HFFc6 (cell line): ENCODE results near the gene TAF10. TPM values are rescaled to one million over a fixed set of nuclear protein-coding genes. Genes with fewer than 3 reads are reported as not detected.

Source experiments
- DNase-seq: peaks from one replicate; pipeline ENCODE4 v3.0.0-alpha.2; 2018
- H3K27ac Mint-ChIP-seq: 2 replicates; pipeline ENCODE4 v1.8.0; 2020; ENCODE audit warnings: mild to moderate bottlenecking, mixed read lengths
- H3K27me3 Mint-ChIP-seq: 2 replicates; pipeline ENCODE4 v1.8.0; 2021; ENCODE audit warnings: mild to moderate bottlenecking, moderate library complexity, mixed read lengths; ENCODE audit not compliant: insufficient read depth
- H3K36me3 Mint-ChIP-seq: 2 replicates; pipeline ENCODE4 v1.8.0; 2021; ENCODE audit warnings: low read depth, mixed read lengths
- H3K4me1 Mint-ChIP-seq: 2 replicates; pipeline ENCODE4 v1.8.0; 2020; ENCODE audit warnings: low read depth, mixed read lengths
- H3K4me3 Mint-ChIP-seq: 2 replicates; pipeline ENCODE4 v1.8.0; 2020; ENCODE audit warnings: mild to moderate bottlenecking, moderate library complexity, mixed read lengths
- H3K9me3 Mint-ChIP-seq: 2 replicates; pipeline ENCODE4 v1.8.0; 2020; ENCODE audit warnings: mild to moderate bottlenecking, mixed read lengths
- CTCF ChIP-seq: fragments of 200-600 bp; sonication (generic); IDR thresholded peaks from 2 replicates; pipeline ENCODE4 v1.5.0; 2021; ENCODE audit warnings: antibody characterized with exemption, mild to moderate bottlenecking
- total RNA-seq, 6 experiments: library from RNA; stranded (reverse); fragmentation: NEBNext Ultra II Directional; extraction: Animal tissue kit (Norgen Biotek cat#: 25700); gene quantifications; 2 replicates in 1 of 6; 3 replicates in 5 of 6; pipeline ENCODE4 v1.2.3, GENCODE V29; 2021

TAF10 gene
- total RNA-seq, 6 experiments from 2014 or later, result 148 to 205 (median 192) TPM

GRCh38 chr11:6640036-6640984 lies 28.3 kb upstream of the TAF10 start:
- DNase-seq, result no peak
- no peaks in the 10 kb centered on the region for H3K36me3 Mint-ChIP-seq
- no peak overlapping the region for H3K4me3 Mint-ChIP-seq
- TF ChIP-seq CTCF, result no peak
- no peaks in the 10 kb centered on the region for H3K4me1 Mint-ChIP-seq
- no peak overlapping the region for H3K27ac Mint-ChIP-seq
- H3K9me3 Mint-ChIP-seq, result no peaks in the 10 kb centered on the region
- H3K27me3 Mint-ChIP-seq, result no peaks in the 10 kb centered on the region

- H3K9me3 Mint-ChIP-seq, result no peaks in the 10 kb centered on the region
- H3K27ac Mint-ChIP-seq, result no peak overlapping the region
- H3K36me3 Mint-ChIP-seq, result no peaks in the 10 kb centered on the region
- no peak overlapping the region for H3K4me3 Mint-ChIP-seq
- TF ChIP-seq CTCF, result no peak
- H3K4me1 Mint-ChIP-seq, result no peaks in the 10 kb centered on the region
- H3K27me3 Mint-ChIP-seq, result no peaks in the 10 kb centered on the region
- DNase-seq, result no peak
Measured at GRCh38 chr11:6638429-6638828, 26.4 kb upstream of the TAF10 start.

- Mint-ChIP-seq H3K4me3 (no peak overlapping the region), H3K27ac (no peak overlapping the region), H3K4me1 (no peaks in the 10 kb centered on the region), H3K9me3 (no peaks in the 10 kb centered on the region), H3K36me3 (no peaks in the 10 kb centered on the region), H3K27me3 (no peaks in the 10 kb centered on the region)
- no peak for TF ChIP-seq CTCF
- DNase-seq, result peak; percentile 91
Measured at GRCh38 chr11:6637871-6638270, 25.9 kb upstream of the TAF10 start.

- no peak for TF ChIP-seq CTCF
- H3K9me3 Mint-ChIP-seq, result no peaks in the 10 kb centered on the region
- H3K27me3 Mint-ChIP-seq, result no peaks in the 10 kb centered on the region
- H3K27ac Mint-ChIP-seq, result no peak overlapping the region
- H3K36me3 Mint-ChIP-seq, result no peaks in the 10 kb centered on the region
- DNase-seq, result no peak
- no peak overlapping the region for H3K4me3 Mint-ChIP-seq
- H3K4me1 Mint-ChIP-seq, result no peaks in the 10 kb centered on the region
Measured at GRCh38 chr11:6636480-6636879, 24.5 kb upstream of the TAF10 start.

GRCh38 chr11:6635082-6635932 lies 23.3 kb upstream of the TAF10 start:
- Mint-ChIP-seq H3K27ac (no peak overlapping the region), H3K36me3 (no peaks in the 10 kb centered on the region), H3K9me3 (no peaks in the 10 kb centered on the region), H3K4me3 (no peak overlapping the region), H3K4me1 (no peaks in the 10 kb centered on the region), H3K27me3 (no peaks in the 10 kb centered on the region)
- DNase-seq, result no peak
- TF ChIP-seq CTCF, result no peak
